Smooth muscle cell of the brain vasculature (primary cell): ENCODE results near the gene ADNP.
A peak's percentile ranks its signal among the peaks of the same experiment; 100 is the strongest.
"Not testable (repeated sequence)": the region's sequence is repeated elsewhere in the genome, so short reads cannot be mapped to it uniquely, and the experiment has no call there.

Experiments
- DNase-seq: peaks from one replicate; pipeline ENCODE4 v3.0.0-alpha.2; 2012; ENCODE audit warnings: low read depth, low spot score

Gene ADNP

GRCh38 chr20:50931306-50932015, at the start of gene ADNP:
Gene ADNP, minus strand, starts transcription at chr20:50931437. Its CDS starts 27,441 bp downstream, at chr20:50903996.
- DNase-seq = peak; percentile 79

GRCh38 chr20:50980071-50980681, 48.9 kb upstream of the ADNP start:
- DNase-seq = peak; percentile 45

- DNase-seq = not testable (repeated sequence)
Observed at GRCh38 chr20:50978533-50978932, 47.3 kb upstream of the ADNP start.

GRCh38 chr20:50977066-50978021, 46.1 kb upstream of the ADNP start:
- no peak for DNase-seq

- no peak for DNase-seq
Observed at GRCh38 chr20:50975701-50976330, 44.6 kb upstream of the ADNP start.

GRCh38 chr20:50969912-50970311, 38.7 kb upstream of the ADNP start:
- no peak for DNase-seq

- no peak for DNase-seq
Observed at GRCh38 chr20:50969435-50969834, 38.2 kb upstream of the ADNP start.

GRCh38 chr20:50968289-50968688, 37.1 kb upstream of the ADNP start:
- no peak for DNase-seq

- no peak for DNase-seq
Observed at GRCh38 chr20:50967586-50967985, 36.3 kb upstream of the ADNP start.

GRCh38 chr20:50959543-50960126, 28.4 kb upstream of the ADNP start:
- no peak for DNase-seq

GRCh38 chr20:50958615-50959542, 27.6 kb upstream of the ADNP start, which contains the start of gene MOCS3:
Gene MOCS3, plus strand, starts transcription at chr20:50958818. Its CDS starts 25 bp downstream, at chr20:50958843.
- peak; percentile 79 for DNase-seq

- no peak for DNase-seq
Observed at GRCh38 chr20:50957798-50958614, 26.8 kb upstream of the ADNP start, which contains the start of gene DPM1. Gene DPM1, minus strand, starts transcription at chr20:50958532. Its CDS starts 9 bp downstream, at chr20:50958523.

- DNase-seq = no peak
Observed at GRCh38 chr20:50957276-50957675, 26.0 kb upstream of the ADNP start.

- no peak for DNase-seq
Observed at GRCh38 chr20:50953821-50954220, 22.6 kb upstream of the ADNP start.

GRCh38 chr20:50953196-50953595, 22.0 kb upstream of the ADNP start:
- DNase-seq = no peak

GRCh38 chr20:50948132-50948785, 17.0 kb upstream of the ADNP start:
- no peak for DNase-seq

GRCh38 chr20:50943069-50943468, 11.8 kb upstream of the ADNP start:
- DNase-seq = no peak

- DNase-seq = no peak
Observed at GRCh38 chr20:50933589-50933988, 2.4 kb upstream of the ADNP start.
